HepG2 (cell line): Measurements from ENCODE around the gene EBF4. TPM values are rescaled to one million over a fixed set of nuclear protein-coding genes. Genes with fewer than 3 reads are reported as not detected.

Experiments
- ARID3A ChIP-seq: IDR thresholded peaks from 2 replicates; pipeline ENCODE4 v1.6.1; 2012; ENCODE audit warnings: low read depth, low read length, improper control_type of control experiment
- CBFB ChIP-seq: sonication (generic); formaldehyde crosslinking; IDR thresholded peaks from 2 replicates; pipeline ENCODE4 v1.4.0; 2020; ENCODE audit warnings: missing genetic modification reagents
- CHD4 ChIP-seq: fragments of 200-600 bp; sonication (generic); IDR thresholded peaks from 2 replicates; pipeline ENCODE4 v1.7.0; 2017; ENCODE audit warnings: mild to moderate bottlenecking, low read length, borderline replicate concordance
- FOXC1 ChIP-seq: sonication (generic); formaldehyde crosslinking; IDR thresholded peaks from 2 replicates; pipeline ENCODE4 v1.8.0; 2022; ENCODE audit warnings: mild to moderate bottlenecking, missing genetic modification reagents, borderline replicate concordance
- GPN1 ChIP-seq: sonication (generic); formaldehyde crosslinking; IDR thresholded peaks from 2 replicates; pipeline ENCODE4 v1.5.1; 2020; ENCODE audit warnings: missing genetic modification reagents, borderline replicate concordance
- HOXA5 ChIP-seq: sonication (generic); formaldehyde crosslinking; IDR thresholded peaks from 2 replicates; pipeline ENCODE4 v1.4.0; 2020; ENCODE audit warnings: missing genetic modification reagents
- NONO ChIP-seq, 2 experiments: fragments of 450-650 bp in 1 of 2; sonication (generic) in 1 of 2; formaldehyde crosslinking in 1 of 2; IDR thresholded peaks in 1 of 2; conservative IDR thresholded peaks in 1 of 2; 2 replicates each; pipeline versions ENCODE4 v1.6.1 to v1.8.0; 2017 to 2022; ENCODE audit warnings: mild to moderate bottlenecking in 1 of 2, missing genetic modification reagents in 1 of 2, moderate library complexity in 1 of 2
- ONECUT2 ChIP-seq: sonication (generic); formaldehyde crosslinking; IDR thresholded peaks from 2 replicates; pipeline ENCODE4 v1.4.0; 2020; ENCODE audit warnings: missing genetic modification reagents
- TBL1XR1 ChIP-seq: fragments of 150-350 bp; IDR thresholded peaks from 2 replicates; pipeline ENCODE4 v1.6.1; 2014; ENCODE audit warnings: borderline replicate concordance, low read length; ENCODE audit not compliant: partially characterized antibody
- TGIF2 ChIP-seq: IDR thresholded peaks from 2 replicates; pipeline ENCODE4 v1.6.1; 2016; ENCODE audit warnings: control low read depth, missing compliant biosample characterization
- ZBTB49 ChIP-seq: sonication (generic); formaldehyde crosslinking; IDR thresholded peaks from 2 replicates; pipeline ENCODE4 v1.4.0; 2020; ENCODE audit warnings: missing genetic modification reagents, borderline replicate concordance
- ZKSCAN5 ChIP-seq: sonication (generic); formaldehyde crosslinking; IDR thresholded peaks from 2 replicates; pipeline ENCODE4 v1.5.1; 2020; ENCODE audit warnings: mild to moderate bottlenecking, missing genetic modification reagents
- ZNF160 ChIP-seq: sonication (generic); formaldehyde crosslinking; IDR thresholded peaks from 2 replicates; pipeline ENCODE4 v1.8.0; 2022; ENCODE audit warnings: mild to moderate bottlenecking, inconsistent platforms, missing genetic modification reagents
- ZNF225 ChIP-seq: sonication (generic); formaldehyde crosslinking; IDR thresholded peaks from 2 replicates; pipeline ENCODE4 v1.4.0; 2020; ENCODE audit warnings: mild to moderate bottlenecking, missing genetic modification reagents
- ZNF230 ChIP-seq: sonication (generic); formaldehyde crosslinking; IDR thresholded peaks from 2 replicates; pipeline ENCODE4 v1.4.0; 2020; ENCODE audit warnings: mild to moderate bottlenecking, missing genetic modification reagents
- ZSCAN29 ChIP-seq: sonication (generic); formaldehyde crosslinking; conservative IDR thresholded peaks from 2 replicates; pipeline ENCODE4 v1.4.0; 2020; ENCODE audit warnings: mild to moderate bottlenecking, missing genetic modification reagents
- polyA plus RNA-seq, 8 experiments: library from polyadenylated mRNA; depleted of rRNA in 3 of 8; stranded (reverse) in 7 of 8; unstranded in 1 of 8; fragments of >200 nt; fragmentation: Illumina TruSeq in 4 of 8; extraction: Trizol in 4 of 8; gene quantifications; 2 replicates each; pipeline versions ENCODE4 v1.2.1 to v1.2.3, GENCODE V29; 2011 to 2016; ENCODE audit warnings: low read depth in 4 of 8, missing spikeins in 1 of 8, mixed read lengths in 1 of 8; ENCODE audit not compliant: insufficient read depth in 1 of 8
- total RNA-seq, 5 experiments: library from RNA; depleted of rRNA; stranded (reverse); fragments of >200 nt; fragmentation: Illumina TruSeq; extraction: Trizol; gene quantifications; 2 replicates each; pipeline ENCODE4 v1.2.3, GENCODE V29; 2016; ENCODE audit warnings: low read depth in 1 of 5
- TF ChIP-seq, protein P1 (sequence below): sonication (generic); formaldehyde crosslinking; IDR thresholded peaks from 2 replicates; pipeline ENCODE4 v1.8.1; 2023; ENCODE audit warnings: missing genetic modification reagents, inconsistent platforms, borderline replicate concordance
- TF ChIP-seq, protein P2 (sequence below): sonication (generic); formaldehyde crosslinking; IDR thresholded peaks from 2 replicates; pipeline ENCODE4 v1.8.0; 2022; ENCODE audit warnings: missing genetic modification reagents, mild to moderate bottlenecking, borderline replicate concordance
- TF ChIP-seq, protein P3 (sequence below): sonication (generic); formaldehyde crosslinking; IDR thresholded peaks from 2 replicates; pipeline ENCODE4 v1.5.1; 2020; ENCODE audit warnings: mild to moderate bottlenecking, missing genetic modification reagents

The EBF4 gene
- total and polyA plus RNA-seq, 2 of the 13 experiments (the other 11 are each of a cell fraction or from before 2014, with no cell fraction given) = 0.84 to 2.2 TPM

- no peak for TF ChIP-seq NONO (IDR thresholded peaks at IDR 0.05)
- no peak for TF ChIP-seq NONO (CRISPR knock-in tag; conservative IDR thresholded peaks at IDR 0.05)
- no peak for TF ChIP-seq HOXA5
- TF ChIP-seq, protein P1, sequence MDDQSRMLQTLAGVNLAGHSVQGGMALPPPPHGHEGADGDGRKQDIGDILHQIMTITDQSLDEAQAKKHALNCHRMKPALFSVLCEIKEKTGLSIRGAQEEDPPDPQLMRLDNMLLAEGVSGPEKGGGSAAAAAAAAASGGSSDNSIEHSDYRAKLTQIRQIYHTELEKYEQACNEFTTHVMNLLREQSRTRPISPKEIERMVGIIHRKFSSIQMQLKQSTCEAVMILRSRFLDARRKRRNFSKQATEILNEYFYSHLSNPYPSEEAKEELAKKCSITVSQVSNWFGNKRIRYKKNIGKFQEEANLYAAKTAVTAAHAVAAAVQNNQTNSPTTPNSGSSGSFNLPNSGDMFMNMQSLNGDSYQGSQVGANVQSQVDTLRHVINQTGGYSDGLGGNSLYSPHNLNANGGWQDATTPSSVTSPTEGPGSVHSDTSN (CRISPR knock-in tag) = no peak
- peak; percentile 61 for TF ChIP-seq FOXC1 (CRISPR knock-in tag)
- TF ChIP-seq GPN1 (CRISPR knock-in tag) = no peak
- TF ChIP-seq TGIF2 (CRISPR knock-in tag) = no peak
- TF ChIP-seq ZSCAN29 (CRISPR knock-in tag) = no peak
- TF ChIP-seq, protein P2, sequence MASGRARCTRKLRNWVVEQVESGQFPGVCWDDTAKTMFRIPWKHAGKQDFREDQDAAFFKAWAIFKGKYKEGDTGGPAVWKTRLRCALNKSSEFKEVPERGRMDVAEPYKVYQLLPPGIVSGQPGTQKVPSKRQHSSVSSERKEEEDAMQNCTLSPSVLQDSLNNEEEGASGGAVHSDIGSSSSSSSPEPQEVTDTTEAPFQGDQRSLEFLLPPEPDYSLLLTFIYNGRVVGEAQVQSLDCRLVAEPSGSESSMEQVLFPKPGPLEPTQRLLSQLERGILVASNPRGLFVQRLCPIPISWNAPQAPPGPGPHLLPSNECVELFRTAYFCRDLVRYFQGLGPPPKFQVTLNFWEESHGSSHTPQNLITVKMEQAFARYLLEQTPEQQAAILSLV = no peak; the same call in 1 of the 2 replicates
- peak; percentile 69; the same call in 1 of the 2 replicates for TF ChIP-seq CBFB (CRISPR knock-in tag)
- no peak for TF ChIP-seq ZNF160 (CRISPR knock-in tag)
- TF ChIP-seq ONECUT2 = no peak
- no peak for TF ChIP-seq ZBTB49 (CRISPR knock-in tag)
- no peak for TF ChIP-seq ZNF230 (CRISPR knock-in tag)
- TF ChIP-seq CHD4 = no peak
- TF ChIP-seq, protein P3, sequence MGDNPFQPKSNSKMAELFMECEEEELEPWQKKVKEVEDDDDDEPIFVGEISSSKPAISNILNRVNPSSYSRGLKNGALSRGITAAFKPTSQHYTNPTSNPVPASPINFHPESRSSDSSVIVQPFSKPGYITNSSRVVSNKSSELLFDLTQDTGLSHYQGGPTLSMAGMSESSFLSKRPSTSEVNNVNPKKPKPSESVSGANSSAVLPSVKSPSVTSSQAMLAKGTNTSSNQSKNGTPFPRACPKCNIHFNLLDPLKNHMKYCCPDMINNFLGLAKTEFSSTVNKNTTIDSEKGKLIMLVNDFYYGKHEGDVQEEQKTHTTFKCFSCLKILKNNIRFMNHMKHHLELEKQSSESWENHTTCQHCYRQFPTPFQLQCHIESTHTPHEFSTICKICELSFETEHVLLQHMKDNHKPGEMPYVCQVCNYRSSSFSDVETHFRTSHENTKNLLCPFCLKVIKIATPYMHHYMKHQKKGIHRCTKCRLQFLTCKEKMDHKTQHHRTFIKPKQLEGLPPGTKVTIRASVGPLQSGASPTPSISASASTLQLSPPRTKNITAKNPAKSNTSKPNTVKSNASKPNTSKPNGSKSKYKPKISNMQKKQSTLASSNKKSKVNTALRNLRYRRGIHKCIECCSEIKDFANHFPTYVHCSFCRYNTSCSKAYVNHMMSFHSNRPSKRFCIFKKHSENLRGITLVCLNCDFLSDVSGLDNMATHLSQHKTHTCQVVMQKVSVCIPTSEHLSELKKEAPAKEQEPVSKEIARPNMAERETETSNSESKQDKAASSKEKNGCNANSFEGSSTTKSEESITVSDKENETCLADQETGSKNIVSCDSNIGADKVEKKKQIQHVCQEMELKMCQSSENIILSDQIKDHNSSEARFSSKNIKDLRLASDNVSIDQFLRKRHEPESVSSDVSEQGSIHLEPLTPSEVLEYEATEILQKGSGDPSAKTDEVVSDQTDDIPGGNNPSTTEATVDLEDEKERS (CRISPR knock-in tag) = no peak
- TF ChIP-seq ARID3A = no peak
- TF ChIP-seq ZKSCAN5 (CRISPR knock-in tag) = no peak
- no peak; the same call in none of the 2 replicates for TF ChIP-seq ZNF225 (CRISPR knock-in tag)
- no peak for TF ChIP-seq TBL1XR1
Observed at GRCh38 chr20:2752567-2753460, 60.2 kb downstream of the EBF4 start (continued).
